MM.1S (cell line): Measurements from ENCODE around the gene ECSCR.

ENCODE experiments used
- CTCF ChIP-seq: fragments of 300-600 bp; sonication (generic); IDR thresholded peaks from 2 replicates; pipeline ENCODE4 v1.5.1; 2016; ENCODE audit warnings: antibody characterized with exemption, low read length, mixed read lengths
- EZH2 ChIP-seq: fragments of 300-600 bp; sonication (generic); optimal IDR thresholded peaks from 2 replicates; pipeline ENCODE3; 2017; ENCODE audit warnings: low read depth, mild to moderate bottlenecking, antibody characterized with exemption, low read length, mixed read lengths

- TF ChIP-seq CTCF, result no peak
- no peak for TF ChIP-seq EZH2
Observed at GRCh38 chr5:139410121-139410992, 52.2 kb downstream of the ECSCR start.
